Peyer's patch (tissue), 4 donors: ENCODE measurements around the gene IMMP2L.

Experiments
- POLR2A ChIP-seq, 2 donors: fragments of 450-650 bp; IDR thresholded peaks; one replicate each; pipeline ENCODE4 v1.5.1; 2017; ENCODE audit warnings: antibody characterized with exemption in 2 of 2, mild to moderate bottlenecking in 2 of 2, moderate library complexity in 2 of 2
- TF ChIP-seq, protein P1 (sequence below), 6 experiments: fragments of 450-650 bp in 4 of 6; fragments of 200-600 bp in 2 of 6; sonication (generic) in 1 of 6; IDR thresholded peaks; one replicate each; pipeline ENCODE4 v1.5.1; 2017 to 2019; ENCODE audit warnings: antibody characterized with exemption in 6 of 6, mild to moderate bottlenecking in 3 of 6, moderate library complexity in 1 of 6

DNA sequence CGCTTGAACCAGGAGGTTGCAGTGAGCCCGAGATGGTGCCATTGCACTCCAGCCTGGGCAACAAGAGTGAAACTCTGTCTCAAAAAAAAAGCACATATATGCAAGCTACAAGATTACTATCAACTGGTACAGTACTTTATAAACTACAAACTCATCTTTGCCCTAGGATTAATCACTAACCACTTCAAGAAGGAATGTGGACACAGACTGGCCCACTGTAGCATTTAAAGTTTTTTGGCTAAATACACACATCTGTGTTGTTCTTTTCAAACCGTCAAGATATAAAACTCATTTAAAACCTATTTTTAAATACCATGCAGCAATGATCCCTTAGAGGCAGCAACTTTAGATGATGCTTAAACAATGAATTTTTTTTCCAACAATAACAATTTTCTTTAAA is 205.4 kb downstream of the IMMP2L start:
- TF ChIP-seq, protein P1, sequence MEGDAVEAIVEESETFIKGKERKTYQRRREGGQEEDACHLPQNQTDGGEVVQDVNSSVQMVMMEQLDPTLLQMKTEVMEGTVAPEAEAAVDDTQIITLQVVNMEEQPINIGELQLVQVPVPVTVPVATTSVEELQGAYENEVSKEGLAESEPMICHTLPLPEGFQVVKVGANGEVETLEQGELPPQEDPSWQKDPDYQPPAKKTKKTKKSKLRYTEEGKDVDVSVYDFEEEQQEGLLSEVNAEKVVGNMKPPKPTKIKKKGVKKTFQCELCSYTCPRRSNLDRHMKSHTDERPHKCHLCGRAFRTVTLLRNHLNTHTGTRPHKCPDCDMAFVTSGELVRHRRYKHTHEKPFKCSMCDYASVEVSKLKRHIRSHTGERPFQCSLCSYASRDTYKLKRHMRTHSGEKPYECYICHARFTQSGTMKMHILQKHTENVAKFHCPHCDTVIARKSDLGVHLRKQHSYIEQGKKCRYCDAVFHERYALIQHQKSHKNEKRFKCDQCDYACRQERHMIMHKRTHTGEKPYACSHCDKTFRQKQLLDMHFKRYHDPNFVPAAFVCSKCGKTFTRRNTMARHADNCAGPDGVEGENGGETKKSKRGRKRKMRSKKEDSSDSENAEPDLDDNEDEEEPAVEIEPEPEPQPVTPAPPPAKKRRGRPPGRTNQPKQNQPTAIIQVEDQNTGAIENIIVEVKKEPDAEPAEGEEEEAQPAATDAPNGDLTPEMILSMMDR (IDR thresholded peaks at IDR 0.05), result no peak
- no peak for TF ChIP-seq POLR2A (IDR thresholded peaks at IDR 0.05)
